Measurements from ENCODE around the gene RNF43. TPM values are rescaled to one million over a fixed set of nuclear protein-coding genes. Genes with fewer than 3 reads are reported as not detected.
A peak's percentile ranks its signal among the peaks of the same experiment; 100 is the strongest.

RNF43 gene
- total and polyA plus RNA-seq, 2 of the 13 experiments (the other 11 are each of a cell fraction or from before 2014, with no cell fraction given): 31.0 to 53.4 TPM

- H3K27ac ChIP-seq (ENCODE audit: extremely low read length, insufficient read depth, low read length): peak overlapping the region; percentile 93
- CTCF ChIA-PET (ENCODE audit: low intra/inter-chr PET ratio, low total read pairs): no interaction called here
- no peak for ATAC-seq
- H3K9ac ChIP-seq (ENCODE audit: insufficient read depth, low read depth, low read length): peak overlapping the region; percentile 72; the same call in 1 of the 2 replicates
- peaks cover 98% of the 10 kb centered on the region for H3K79me2 ChIP-seq (ENCODE audit: insufficient read depth, low read length)
- H3K4me3 ChIP-seq (replicated peaks in 1 of 3; ENCODE audit: insufficient read depth in 1 of 3, low read depth in 2 of 3, low read length in 3 of 3): no peak overlapping the region
- no peaks in the 10 kb centered on the region for H3K27me3 ChIP-seq (ENCODE audit: control insufficient read depth in 1 of 2, insufficient read depth in 2 of 2, low read length in 2 of 2)
- 0 out of 2 replicates have a peak, but pooled peaks have one; percentile 5 for TF ChIP-seq FOXA3 (CRISPR knock-in tag; IDR thresholded peaks at IDR 0.05)
- TF ChIP-seq HOMEZ (CRISPR knock-in tag; IDR thresholded peaks at IDR 0.05; ENCODE audit: low read depth): 0 out of 2 replicates have a peak, but pooled peaks have one; percentile 10
- no peak for TF ChIP-seq KDM6A (CRISPR knock-in tag; IDR thresholded peaks at IDR 0.05; ENCODE audit: low read depth)
- peak; percentile 74 for TF ChIP-seq RBM22 (optimal IDR thresholded peaks at IDR 0.05; ENCODE audit: low read length)
- 0 out of 2 replicates have a peak, but pooled peaks have one; percentile 47 for TF ChIP-seq SNAPC4 (CRISPR knock-in tag; IDR thresholded peaks at IDR 0.05)
- no peak for TF ChIP-seq ZNF691 (CRISPR knock-in tag; IDR thresholded peaks at IDR 0.05; ENCODE audit: borderline replicate concordance, low read depth)
- TF ChIP-seq, protein P1, sequence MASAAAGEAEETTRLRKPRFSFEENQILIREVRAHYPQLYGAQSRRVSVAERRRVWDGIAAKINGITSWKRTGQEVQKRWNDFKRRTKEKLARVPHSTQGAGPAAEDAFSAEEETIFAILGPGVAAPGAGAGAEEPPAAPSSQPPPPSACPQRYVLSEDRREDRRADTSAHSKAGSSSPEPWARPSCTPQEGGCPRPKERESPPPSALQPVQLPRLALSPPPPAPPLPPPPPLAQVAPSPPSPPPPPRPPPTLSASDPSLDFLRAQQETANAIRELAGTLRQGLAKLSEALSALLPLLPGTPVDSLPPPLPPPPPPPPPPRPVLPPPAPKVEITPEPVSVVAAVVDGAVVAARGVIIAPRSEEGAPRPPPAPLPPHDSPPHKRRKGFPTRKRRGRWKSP (CRISPR knock-in tag; IDR thresholded peaks at IDR 0.05): 0 out of 2 replicates have a peak, but pooled peaks have one; percentile 38
- in situ Hi-C loops (cut with HindIII; ENCODE audit: extremely low pct_ligation_motif_present, low pct_unique_long_range_greater_than_20kb) (no loop called here), intact Hi-C loops (cut with micrococcal nuclease; ENCODE audit: unreplicated experiment) (no loop called here)
- POLR2A ChIA-PET: interaction anchor here (1.1 to 9.7 kb wide), 3 partner anchors 30 to 33 kb away, joined by 3 to 242 read pairs (median 6); partner anchors contain the start of genes RNF43 and SUPT4H1
- H2AFZ ChIP-seq (ENCODE audit: low read length): no peak overlapping the region
- H3K4me2 ChIP-seq (ENCODE audit: low read depth, low read length): 0 out of 2 replicates have a peak overlapping the region, but pooled peaks have one; percentile 32
- peaks cover 4 to 29% of the 10 kb centered on the region in 2 experiments; a peak in 4 of 5 replicates for H3K36me3 ChIP-seq (replicated peaks in 1 of 2; ENCODE audit: control insufficient read depth in 1 of 2, insufficient read depth in 2 of 2, low read length in 2 of 2)
- no peak for DNase-seq (ENCODE audit: low spot score)
- BruUV-seq (replicated peaks): no TSS peak
- no peaks in the 10 kb centered on the region for H4K20me1 ChIP-seq (ENCODE audit: insufficient read depth, low read length)
- WGBS (ENCODE audit: low lambda C conversion rate): 97% methylated on average over 4 of the region's 4 CpGs
- H3K4me1 ChIP-seq (ENCODE audit: insufficient read depth, low read length): peaks cover 100% of the 10 kb centered on the region
- H3K9me3 ChIP-seq (ENCODE audit: low read length): no peaks in the 10 kb centered on the region
- no peak for FAIRE-seq
Measured at GRCh38 chr17:58385359-58385899, 31.9 kb downstream of the RNF43 start.
